ENCODE measurements around the gene ANKZF1.

The ANKZF1 gene

GRCh38 chr2:219244789-219245147 is 15.2 kb downstream of the ANKZF1 start:
- Histone ChIP-seq H3K27ac (peak overlapping the region; percentile 89), H3K36me3 (peaks cover 29% of the 10 kb centered on the region), H3K4me3 (ENCODE audit: low read depth, low read length) (peak overlapping the region; percentile 96), H3K27me3 (ENCODE audit: insufficient read depth, low read depth, severe bottlenecking) (no peaks in the 10 kb centered on the region), H3K9me3 (ENCODE audit: severe bottlenecking) (no peaks in the 10 kb centered on the region)
- TF ChIP-seq CTCF (IDR thresholded peaks at IDR 0.05; ENCODE audit: low read depth, low read length): no peak
- no peak for DNase-seq

- Histone ChIP-seq H3K36me3 (peaks cover 35% of the 10 kb centered on the region), H3K4me3 (ENCODE audit: low read depth, low read length) (peak within 1 kb of the TSS; percentile 96), H3K9me3 (ENCODE audit: severe bottlenecking) (no peaks in the 10 kb centered on the region), H3K27me3 (ENCODE audit: insufficient read depth, low read depth, severe bottlenecking) (no peaks in the 10 kb centered on the region), H3K27ac (peak within 1 kb of the TSS; percentile 89)
- DNase-seq: peak; percentile 94
- 0 out of 2 replicates have a peak, but pooled peaks have one; percentile 2 for TF ChIP-seq CTCF (IDR thresholded peaks at IDR 0.05; ENCODE audit: low read depth, low read length)
Measured at GRCh38 chr2:219245148-219245898, 15.7 kb downstream of the ANKZF1 start, which contains the start of the genes GLB1L and STK16. Gene GLB1L (minus strand): TSS chr2:219245444. CDS start chr2:219243573, 1,871 bp downstream. Gene STK16 (plus strand): TSS chr2:219245479. CDS start chr2:219246000, 521 bp downstream.

- peak; percentile 30 for DNase-seq
Measured at GRCh38 chr2:219245899-219246230, 16.3 kb downstream of the ANKZF1 start.

GRCh38 chr2:219246559-219246958 is 17.0 kb downstream of the ANKZF1 start:
- H3K9me3 ChIP-seq (ENCODE audit: severe bottlenecking): no peaks in the 10 kb centered on the region
- TF ChIP-seq CTCF (IDR thresholded peaks at IDR 0.05; ENCODE audit: low read depth, low read length): no peak
- H3K36me3 ChIP-seq: peaks cover 47% of the 10 kb centered on the region
- no peaks in the 10 kb centered on the region for H3K27me3 ChIP-seq (ENCODE audit: insufficient read depth, low read depth, severe bottlenecking)
- peak overlapping the region; percentile 16; the same call in 1 of the 2 replicates for H3K27ac ChIP-seq
- H3K4me3 ChIP-seq (ENCODE audit: low read depth, low read length): no peak overlapping the region
- no peak for DNase-seq

More at GRCh38 chr2:219245899-219246230, 16.3 kb downstream of the ANKZF1 start:
- Histone ChIP-seq H3K9me3 (ENCODE audit: severe bottlenecking) (no peaks in the 10 kb centered on the region), H3K27ac (peak overlapping the region; percentile 89), H3K4me3 (ENCODE audit: low read depth, low read length) (peak overlapping the region; percentile 96), H3K36me3 (peaks cover 40% of the 10 kb centered on the region), H3K27me3 (ENCODE audit: insufficient read depth, low read depth, severe bottlenecking) (no peaks in the 10 kb centered on the region)
- no peak for TF ChIP-seq CTCF (IDR thresholded peaks at IDR 0.05; ENCODE audit: low read depth, low read length)

GRCh38 chr2:219247678-219248642 is 18.4 kb downstream of the ANKZF1 start:
- no peak overlapping the region for H3K27ac ChIP-seq
- no peak overlapping the region for H3K4me3 ChIP-seq (ENCODE audit: low read depth, low read length)
- peaks cover 49% of the 10 kb centered on the region for H3K36me3 ChIP-seq
- TF ChIP-seq CTCF (IDR thresholded peaks at IDR 0.05; ENCODE audit: low read depth, low read length): peak; percentile 26; the same call in 1 of the 2 replicates
- H3K27me3 ChIP-seq (ENCODE audit: insufficient read depth, low read depth, severe bottlenecking): no peaks in the 10 kb centered on the region
- DNase-seq: no peak
- H3K9me3 ChIP-seq (ENCODE audit: severe bottlenecking): no peaks in the 10 kb centered on the region
